OCI-LY7 (cell line): ENCODE measurements around the gene C9orf50.
A peak's percentile ranks its signal among the peaks of the same experiment; 100 is the strongest.

ENCODE experiments used
- CTCF ChIP-seq: fragments of 200-600 bp; sonication (generic); conservative IDR thresholded peaks from 2 replicates; pipeline ENCODE4 v1.5.1; 2014; ENCODE audit warnings: mild to moderate bottlenecking, antibody characterized with exemption, low read length, moderate library complexity, mixed read lengths
- EZH2phosphoT487 ChIP-seq: fragments of 200-600 bp; sonication (generic); IDR thresholded peaks from 2 replicates; pipeline ENCODE4 v1.6.1; 2018; ENCODE audit warnings: low read depth, borderline replicate concordance, mild to moderate bottlenecking, mixed run types, antibody characterized with exemption, low read length, moderate library complexity, mixed read lengths

- peak; percentile 85 for TF ChIP-seq CTCF
- no peak for TF ChIP-seq EZH2phosphoT487
Measured at GRCh38 chr9:129610473-129611306, 10.2 kb downstream of the C9orf50 start.
